ENCODE measurements around the gene FAM72C.
"Not testable (repeated sequence)": the region's sequence is repeated elsewhere in the genome, so short reads cannot be mapped to it uniquely, and the experiment has no call there.

GRCh38 chr1:143972753-143973326, 1.1 kb upstream of the FAM72C start:
- not testable (repeated sequence) for TF ChIP-seq BRCA1 (IDR thresholded peaks at IDR 0.05; ENCODE audit: low read depth, low read length); POLR2A (IDR thresholded peaks at IDR 0.05; ENCODE audit: control extremely low read depth in 1 of 2, low read depth in 2 of 2, low read length in 2 of 2); EGR1 (IDR thresholded peaks at IDR 0.05; ENCODE audit: borderline replicate concordance, low read depth, low read length); EP300 (IDR thresholded peaks at IDR 0.05; ENCODE audit: borderline replicate concordance in 1 of 2, low read depth in 2 of 2, low read length in 2 of 2); CTCF (IDR thresholded peaks at IDR 0.05; ENCODE audit: control extremely low read depth in 1 of 3, insufficient read depth in 1 of 3, low read depth in 1 of 3, low read length in 3 of 3); USF2 (IDR thresholded peaks at IDR 0.05; ENCODE audit: low read length); HDAC2 (IDR thresholded peaks at IDR 0.05; ENCODE audit: borderline replicate concordance in 1 of 2, low read depth in 2 of 2, low read length in 2 of 2); YY1 (IDR thresholded peaks at IDR 0.05; ENCODE audit: low read depth, low read length); ATF3 (IDR thresholded peaks at IDR 0.05; ENCODE audit: insufficient read depth, low read depth, low read length); EZH2 (IDR thresholded peaks at IDR 0.05; ENCODE audit: low read depth, low read length, severe bottlenecking); CBX8 (IDR thresholded peaks at IDR 0.05; ENCODE audit: borderline replicate concordance, low read depth, low read length); JUN (IDR thresholded peaks at IDR 0.05; ENCODE audit: low read depth, low read length); TAF1 (IDR thresholded peaks at IDR 0.05; ENCODE audit: low read depth, low read length); MAX (IDR thresholded peaks at IDR 0.05)
